Measurements from ENCODE around the gene NUP214.
A peak's percentile ranks its signal among the peaks of the same experiment; 100 is the strongest.
"Not testable (repeated sequence)": the region's sequence is repeated elsewhere in the genome, so short reads cannot be mapped to it uniquely, and the experiment has no call there.

Gene NUP214

DNA sequence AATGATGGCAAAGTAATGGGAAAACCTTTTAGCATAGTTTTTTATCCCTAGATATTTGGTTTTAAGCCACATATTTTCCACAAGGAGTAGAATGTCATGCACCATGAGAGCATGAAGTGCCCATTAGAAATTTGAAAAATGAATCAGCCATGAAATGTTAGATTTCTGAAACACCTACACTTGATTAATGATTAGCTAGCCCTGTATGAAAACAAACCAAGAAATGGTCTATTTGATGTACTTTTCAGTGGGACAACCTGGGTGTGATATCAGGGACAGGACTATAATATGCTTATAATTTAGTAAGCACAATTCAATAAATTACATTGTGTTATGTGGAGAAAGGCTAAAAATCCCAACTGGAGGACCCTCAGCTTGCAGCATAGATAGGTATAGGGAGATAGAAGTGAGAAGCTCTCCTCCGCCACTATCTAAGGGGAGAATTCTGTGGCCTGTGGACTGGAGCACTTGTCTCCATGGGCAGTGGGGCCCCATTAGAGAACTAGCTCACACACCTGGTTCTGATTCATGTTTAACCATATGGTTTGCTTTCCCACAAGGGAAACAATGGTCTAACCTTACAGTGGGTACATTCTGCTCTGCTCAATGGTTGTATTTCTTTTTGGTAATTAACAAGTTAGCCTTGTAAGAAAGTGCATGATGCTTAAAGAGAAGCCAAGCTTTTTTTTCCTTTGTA is 35.2 kb downstream of the NUP214 start:
- no peak for DNase-seq (ENCODE audit: low read depth, low spot score)

DNA sequence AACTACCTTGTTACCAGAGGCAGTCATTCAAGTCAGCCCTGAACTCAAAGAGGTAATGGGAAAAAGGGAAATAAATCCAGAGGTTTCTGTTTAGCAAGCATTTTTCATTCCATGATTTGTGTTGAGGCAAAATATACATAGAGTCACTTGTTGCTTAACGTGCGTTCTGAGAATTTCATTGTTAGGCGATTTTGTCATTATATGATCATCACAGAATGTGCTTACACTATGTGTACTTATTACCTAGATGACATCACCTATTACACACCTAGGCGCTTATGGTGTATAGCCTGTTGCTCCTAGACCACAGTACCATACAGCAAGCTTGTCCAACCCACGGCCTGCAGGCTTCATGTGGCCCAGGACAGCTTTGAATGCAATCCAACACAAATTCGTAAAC is 36.2 kb downstream of the NUP214 start:
- no peak for DNase-seq (ENCODE audit: low read depth, low spot score)

DNA sequence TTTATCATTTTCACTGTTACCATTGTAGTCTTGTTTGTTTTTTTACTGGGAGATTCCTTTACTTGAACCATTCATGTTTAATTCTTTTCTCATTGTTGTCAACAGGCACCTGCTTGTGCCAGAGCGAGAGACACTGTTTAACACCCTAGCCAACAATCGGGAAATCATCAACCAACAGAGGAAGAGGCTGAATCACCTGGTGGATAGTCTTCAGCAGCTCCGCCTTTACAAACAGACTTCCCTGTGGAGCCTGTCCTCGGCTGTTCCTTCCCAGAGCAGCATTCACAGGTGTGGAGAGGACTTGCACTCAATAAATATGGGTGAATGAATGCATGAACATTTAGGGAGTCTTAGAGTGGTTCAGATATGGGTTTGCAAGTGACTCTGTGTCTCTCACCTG is 37.5 kb downstream of the NUP214 start:
- no peak for DNase-seq (ENCODE audit: low read depth, low spot score)

DNA sequence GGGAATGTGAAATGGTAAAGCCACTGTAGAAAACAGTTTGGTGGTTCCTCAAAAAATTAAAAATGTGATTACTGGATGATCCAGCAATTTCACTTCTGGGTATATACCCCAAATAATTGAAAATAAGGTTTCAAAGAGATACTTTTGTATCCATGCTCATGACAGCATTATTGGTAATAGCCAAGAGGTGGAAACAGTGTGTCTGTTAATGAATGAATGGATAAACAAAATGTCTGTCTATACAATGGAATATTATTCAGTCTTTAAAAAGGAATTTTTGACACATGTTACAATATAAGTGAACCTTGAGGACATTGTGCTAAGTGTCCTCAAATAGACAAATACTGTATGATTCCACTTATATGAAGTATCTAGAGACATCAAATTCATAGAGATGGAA is 40.1 kb downstream of the NUP214 start:
- no peak for DNase-seq (ENCODE audit: low read depth, low spot score)

DNA sequence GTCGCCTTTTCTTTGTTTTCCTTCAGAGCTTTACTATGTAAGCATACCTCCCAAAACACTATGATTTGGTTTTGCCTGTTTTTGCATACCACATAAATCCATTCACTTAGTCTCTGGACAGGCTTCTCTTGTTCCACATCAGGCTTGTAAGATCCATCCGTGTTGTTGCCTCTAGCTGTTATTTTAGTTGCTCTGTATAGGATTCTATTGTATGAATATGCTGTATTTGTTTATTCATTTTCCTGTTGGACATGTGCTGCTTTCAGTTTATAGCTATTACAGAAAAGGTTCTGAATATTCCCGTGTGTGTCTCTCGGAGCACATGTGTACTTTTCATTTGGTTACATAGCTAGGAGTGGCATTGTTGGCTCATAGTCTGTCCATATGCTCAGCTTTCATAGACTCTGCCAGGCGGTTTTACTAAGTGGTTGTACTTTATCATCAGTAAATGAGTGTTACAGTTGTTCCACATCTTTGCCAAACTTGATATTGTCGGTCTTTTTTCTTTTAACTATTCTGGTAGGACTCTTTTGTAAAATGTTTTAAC is 41.8 kb downstream of the NUP214 start:
- no peak for DNase-seq (ENCODE audit: low read depth, low spot score)

DNA sequence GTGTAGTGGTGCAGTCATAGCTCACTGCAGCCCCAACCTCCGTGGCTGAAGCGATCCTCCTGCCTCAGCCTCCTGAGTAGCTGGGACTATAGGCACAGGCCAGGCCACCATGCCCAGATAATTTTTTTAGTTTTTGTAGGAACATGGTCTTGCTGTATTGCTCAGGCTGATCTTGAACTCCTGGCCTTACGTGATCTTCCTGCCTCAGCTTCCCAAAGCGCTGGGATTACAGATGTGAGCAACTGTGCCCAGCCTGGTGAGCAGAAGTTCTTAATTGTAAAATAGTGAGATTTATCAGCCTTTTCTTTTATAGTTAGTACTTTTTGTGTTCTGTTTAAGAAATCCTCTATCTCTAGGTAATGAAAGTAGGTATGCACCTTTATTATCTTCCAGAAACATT is 42.5 kb downstream of the NUP214 start:
- no peak for DNase-seq (ENCODE audit: low read depth, low spot score)

DNA sequence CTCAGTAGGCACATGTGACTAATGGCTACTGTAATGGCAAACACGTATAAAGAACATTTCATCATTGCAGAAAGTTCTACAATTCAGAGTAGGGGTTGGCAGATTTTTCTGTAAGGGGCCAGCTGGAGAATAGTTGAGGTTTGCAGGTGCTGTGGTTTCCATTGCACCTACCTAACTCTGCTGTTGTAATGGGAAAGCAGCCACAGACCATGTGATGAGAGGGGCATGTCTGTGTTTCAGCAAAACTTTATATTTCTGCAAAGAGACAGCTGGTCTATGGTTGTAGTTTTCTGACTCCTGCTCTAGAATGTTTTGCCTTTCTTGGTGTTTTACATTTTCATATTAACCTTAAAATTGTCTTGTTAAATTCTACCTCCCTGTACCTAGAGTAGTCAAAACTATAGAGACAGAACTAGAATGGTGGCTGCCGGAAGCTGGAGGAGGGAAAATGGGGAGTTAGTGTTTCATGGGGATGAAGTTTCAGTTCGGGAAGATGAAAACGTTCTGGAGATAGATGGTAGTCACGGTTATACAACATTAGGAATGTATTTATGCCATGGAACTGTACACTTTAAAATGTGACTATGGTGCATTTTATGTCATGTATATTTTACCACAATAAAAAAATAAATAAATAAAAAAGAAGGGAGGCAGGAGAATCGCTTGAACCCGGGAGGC is 44.3 kb downstream of the NUP214 start:
- no peak for DNase-seq (ENCODE audit: low read depth, low spot score)

DNA sequence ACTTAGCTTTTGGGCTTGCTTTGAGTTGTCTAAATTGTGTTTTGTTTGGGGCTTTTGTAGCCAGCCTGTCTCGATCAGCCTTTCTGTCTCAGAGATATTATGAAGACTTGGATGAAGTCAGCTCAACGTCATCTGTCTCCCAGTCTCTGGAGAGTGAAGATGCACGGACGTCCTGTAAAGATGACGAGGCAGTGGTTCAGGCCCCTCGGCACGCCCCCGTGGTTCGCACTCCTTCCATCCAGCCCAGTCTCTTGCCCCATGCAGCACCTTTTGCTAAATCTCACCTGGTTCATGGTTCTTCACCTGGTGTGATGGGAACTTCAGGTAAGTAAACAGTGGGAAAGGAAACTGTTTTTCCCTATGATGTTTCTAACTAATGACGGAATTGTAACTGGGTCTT is 48.6 kb downstream of the NUP214 start:
- DNase-seq (ENCODE audit: low read depth, low spot score) = no peak

DNA sequence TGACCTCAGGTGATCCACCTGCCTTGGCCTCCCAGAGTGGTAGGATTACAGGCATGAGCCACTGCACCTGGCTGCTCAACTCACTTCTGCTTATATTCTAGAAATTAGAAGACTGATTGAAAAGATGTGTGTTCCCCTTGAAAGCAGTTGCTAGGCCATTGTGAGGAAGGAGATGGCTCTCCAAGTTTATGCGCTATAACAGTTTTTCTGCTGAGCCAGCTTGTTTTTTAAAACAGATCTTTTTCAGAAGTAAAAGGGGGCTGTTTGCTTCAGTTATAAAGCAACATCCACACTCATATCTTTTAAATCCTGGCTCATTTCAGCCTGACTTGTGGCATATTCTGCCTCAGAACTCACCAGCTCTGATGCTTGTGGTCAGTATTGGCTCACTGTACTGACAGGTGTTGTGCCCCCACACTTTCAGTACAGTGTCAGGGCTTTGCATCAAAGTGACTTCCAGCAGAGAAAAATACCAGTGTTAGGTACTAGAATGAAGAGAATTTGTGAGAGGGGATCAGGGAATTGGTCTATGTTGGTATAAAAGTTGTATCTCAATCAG is 49.4 kb downstream of the NUP214 start:
- DNase-seq (ENCODE audit: low read depth, low spot score) = no peak

DNA sequence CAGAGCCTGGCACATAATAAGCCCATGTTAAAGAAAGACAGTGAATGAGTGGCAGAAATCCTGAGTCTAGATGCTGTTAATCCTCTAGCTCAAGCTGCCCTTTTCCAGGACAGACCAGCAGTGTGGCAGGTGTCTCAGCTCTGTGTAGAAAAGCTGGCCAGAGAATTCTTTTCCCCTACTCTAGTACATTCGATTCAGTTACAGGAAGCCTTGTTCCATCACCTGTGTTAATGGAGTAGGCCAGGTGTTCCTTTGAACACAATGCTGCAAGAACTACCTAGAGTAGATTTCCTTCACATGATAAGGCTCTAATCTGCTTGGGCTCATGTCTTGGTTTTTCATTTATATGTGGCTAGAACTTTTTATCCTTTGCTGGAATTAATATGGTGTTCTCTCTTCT is 52.5 kb downstream of the NUP214 start:
- no peak for DNase-seq (ENCODE audit: low read depth, low spot score)

DNA sequence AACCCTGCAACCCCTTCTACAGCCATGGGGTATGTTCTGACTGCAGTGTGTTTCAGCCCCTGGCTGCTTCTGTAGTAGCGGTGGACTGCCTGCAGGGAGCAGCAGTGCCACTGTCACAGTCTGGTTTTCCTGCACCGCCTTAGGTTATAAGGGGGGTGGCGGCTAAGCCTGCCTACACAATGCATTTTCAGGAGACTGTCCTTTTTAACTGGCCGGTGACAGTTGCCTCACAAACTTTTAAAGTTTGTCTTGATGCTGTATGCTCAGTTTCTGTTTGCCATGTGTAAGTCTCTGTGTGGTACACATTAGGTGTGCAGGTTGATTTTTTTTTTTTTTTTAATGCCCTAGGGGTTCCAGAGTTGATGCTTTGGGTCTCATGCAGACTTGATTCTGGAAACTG is 53.0 kb downstream of the NUP214 start:
- DNase-seq (ENCODE audit: low read depth, low spot score) = peak; percentile 88

DNA sequence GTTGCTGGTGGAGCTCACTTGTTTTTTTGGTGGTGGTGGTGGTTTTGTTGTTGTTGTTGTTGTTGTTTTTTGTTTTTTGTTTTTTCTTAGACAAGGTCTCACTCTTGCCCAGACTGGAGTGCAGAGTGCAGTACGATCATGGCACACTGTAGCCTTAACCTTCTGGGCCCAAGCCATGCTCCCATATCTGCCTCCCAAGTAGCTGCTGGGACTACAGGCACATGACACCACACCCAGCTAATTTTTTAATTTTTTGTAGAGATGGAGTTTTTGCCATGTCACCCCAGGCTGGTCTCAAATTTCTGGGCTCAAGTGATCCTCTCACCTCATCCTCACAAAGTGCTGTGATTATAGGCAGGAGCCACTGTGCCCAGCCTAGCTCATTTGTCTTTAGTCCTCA is 53.5 kb downstream of the NUP214 start:
- no peak for DNase-seq (ENCODE audit: low read depth, low spot score)

DNA sequence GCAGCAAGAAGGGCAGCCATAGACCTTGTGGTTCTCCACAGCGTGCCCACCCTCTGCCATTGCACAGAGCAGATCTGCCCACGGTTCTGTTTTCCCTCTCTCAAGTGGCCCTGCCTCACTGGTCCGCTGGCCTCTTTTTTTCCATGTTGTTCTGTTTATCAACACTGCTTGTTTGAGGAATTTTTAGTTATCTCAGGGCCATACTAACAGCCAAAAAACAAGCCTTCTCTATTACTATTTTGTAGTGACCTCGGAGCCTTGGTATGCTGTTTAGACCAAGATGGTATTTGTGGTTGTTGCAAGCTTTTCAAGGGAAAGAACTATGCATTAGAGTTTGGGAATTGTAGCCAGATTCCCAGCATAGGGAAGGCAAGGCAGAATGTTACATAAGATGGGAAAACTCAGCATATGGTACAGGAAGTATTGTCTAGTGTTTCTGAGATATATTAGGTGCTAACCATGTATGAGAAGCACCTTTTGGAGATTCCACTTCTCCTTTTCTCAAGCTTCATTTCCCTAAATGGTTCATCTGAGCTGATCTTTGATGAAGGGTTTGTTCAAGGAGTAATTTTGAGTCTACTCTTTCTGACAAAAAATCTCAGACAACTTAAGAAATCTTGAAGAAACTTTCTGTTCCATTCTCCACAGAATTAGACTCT is 54.3 kb downstream of the NUP214 start:
- DNase-seq (ENCODE audit: low read depth, low spot score) = peak; percentile 15

DNA sequence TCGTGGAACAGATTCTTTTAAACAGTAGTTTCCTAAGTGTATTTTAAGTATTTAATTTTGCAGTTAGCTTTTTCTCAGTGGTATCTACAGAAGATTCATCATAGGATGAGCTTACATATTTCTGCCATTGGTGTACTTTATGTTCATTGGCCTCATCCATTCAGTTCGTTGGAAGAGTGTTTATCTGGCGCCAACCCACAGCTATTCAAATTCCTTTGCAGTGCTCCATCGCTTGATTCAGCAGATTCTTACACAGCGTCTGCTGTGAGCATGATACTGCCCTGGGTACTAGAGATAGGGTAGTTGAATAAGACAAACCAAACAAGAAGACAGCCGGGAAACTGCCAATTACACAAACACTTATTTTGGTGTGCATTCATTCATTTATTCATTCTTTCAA is 55.1 kb downstream of the NUP214 start:
- no peak for DNase-seq (ENCODE audit: low read depth, low spot score)

DNA sequence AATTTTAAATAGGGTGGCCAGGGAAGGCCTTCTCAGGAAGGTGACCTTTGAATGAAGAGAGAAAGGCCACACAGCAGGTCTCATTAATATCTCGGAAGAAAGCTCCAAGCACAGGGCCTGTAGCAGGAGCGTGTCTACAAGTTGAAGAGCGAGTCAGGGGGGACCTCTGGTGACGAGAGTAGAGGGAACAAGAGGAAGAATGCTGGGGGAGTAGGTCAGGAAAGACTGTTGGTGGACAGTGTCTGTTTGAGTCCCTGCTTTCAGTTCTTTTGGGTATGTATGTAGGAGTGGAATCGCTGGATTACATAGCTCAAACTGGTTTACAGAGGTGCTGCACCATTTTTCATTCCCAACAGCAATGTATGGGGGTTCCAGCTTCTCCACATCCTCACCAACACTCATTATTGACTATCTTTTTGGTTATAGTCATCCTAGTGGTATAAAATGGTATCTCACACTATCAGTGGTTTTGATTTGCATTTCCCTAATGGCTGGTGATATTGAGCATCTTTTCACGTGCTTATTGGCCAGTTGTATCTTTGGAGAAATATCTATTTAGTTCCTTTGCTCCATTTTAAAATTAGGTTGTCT is 55.8 kb downstream of the NUP214 start:
- no peak for DNase-seq (ENCODE audit: low read depth, low spot score)

DNA sequence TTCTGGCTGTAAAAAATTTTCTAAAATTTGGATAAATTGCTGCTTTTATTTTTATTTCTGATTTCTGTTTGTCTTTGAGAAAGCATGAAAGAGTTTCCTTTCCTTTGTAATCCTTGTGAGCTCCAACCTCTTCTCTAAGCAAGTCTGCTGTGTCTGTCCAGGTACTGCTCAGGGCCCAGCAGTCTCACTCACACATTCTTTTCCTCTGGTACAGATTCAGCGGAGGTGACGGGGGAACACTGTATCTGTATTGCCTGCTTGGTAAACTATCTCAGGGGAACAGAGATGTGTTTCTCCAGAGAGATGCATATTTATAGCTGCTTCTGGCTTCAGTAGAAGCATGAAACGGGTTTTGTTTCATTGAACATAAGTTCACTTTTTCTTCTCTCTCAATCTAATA is 60.5 kb downstream of the NUP214 start:
- no peak for DNase-seq (ENCODE audit: low read depth, low spot score)

DNA sequence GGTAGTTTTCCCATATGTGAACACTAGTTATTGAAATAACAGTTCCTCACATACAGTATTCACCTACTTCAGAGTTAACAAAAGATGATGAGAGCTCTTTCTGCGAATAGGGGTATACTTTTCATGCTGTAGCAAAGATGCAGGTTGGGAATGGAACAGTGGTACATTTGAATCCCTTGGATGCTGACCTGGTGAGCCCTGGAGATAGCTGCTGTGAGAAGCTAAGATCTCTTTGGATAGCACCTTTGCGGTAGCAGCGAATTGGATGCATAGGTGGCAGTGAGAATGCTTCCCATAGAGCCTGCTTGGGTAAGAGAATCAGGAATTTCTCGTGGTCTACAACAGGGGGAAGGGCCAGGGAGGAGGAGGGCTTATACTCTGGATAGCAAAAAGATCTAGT is 61.2 kb downstream of the NUP214 start:
- DNase-seq (ENCODE audit: low read depth, low spot score) = no peak

DNA sequence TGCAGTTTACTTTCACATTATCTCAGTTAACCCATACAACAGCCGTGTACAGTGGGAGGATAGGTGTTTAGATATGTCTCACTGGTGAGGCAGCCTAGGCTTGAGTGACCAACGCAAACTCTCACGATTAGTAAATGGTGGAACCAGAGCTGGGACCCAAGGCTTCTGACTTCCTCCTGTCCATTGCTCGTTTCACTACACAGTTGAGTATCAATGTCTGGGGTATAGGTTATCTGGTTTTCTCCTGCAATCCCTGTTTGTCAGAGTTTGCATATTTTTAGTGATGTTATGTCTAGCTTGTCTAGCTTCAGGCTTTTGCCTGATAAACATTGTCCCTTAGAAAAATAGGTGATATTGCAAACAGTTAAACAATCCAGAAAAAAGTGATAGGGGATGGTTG is 62.6 kb downstream of the NUP214 start:
- no peak for DNase-seq (ENCODE audit: low read depth, low spot score)

DNA sequence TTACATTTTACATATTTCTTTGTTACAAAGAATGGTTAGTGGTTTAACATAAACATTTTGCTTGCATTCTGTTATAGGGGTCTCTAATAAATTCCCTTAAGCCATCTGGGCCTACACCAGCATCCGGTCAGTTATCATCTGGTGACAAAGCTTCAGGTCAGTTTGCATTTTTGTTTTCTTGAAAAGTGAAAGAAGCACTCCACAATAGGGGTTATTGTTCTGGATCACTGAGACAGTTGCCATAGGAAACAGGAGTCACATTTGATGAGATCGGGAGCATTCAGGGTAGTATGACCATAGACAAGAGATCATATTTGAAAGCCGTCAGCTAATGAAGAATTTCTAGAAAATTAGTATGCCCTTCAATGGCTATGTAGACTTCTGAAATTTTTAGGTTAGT is 63.6 kb downstream of the NUP214 start:
- DNase-seq (ENCODE audit: low read depth, low spot score) = no peak

DNA sequence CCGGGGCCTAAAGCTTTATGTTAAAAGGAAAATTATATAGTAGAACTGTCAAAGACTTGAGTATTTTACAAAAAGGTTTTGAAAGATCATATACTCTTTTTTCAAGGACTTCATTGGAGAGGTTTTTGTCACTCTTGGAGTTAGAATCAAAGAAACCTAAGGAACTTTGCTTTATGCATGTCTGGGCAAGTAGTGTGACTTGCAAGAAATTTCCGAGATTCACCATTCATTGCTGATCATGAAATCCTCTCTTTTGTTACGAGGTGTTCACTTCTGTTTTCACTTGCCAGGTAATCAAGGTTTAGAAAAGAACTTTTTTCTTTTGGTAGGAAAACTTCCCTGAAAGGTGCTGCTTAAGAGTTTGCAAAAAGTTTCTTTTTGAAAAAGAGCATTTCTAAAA is 64.8 kb downstream of the NUP214 start:
- DNase-seq (ENCODE audit: low read depth, low spot score) = no peak

DNA sequence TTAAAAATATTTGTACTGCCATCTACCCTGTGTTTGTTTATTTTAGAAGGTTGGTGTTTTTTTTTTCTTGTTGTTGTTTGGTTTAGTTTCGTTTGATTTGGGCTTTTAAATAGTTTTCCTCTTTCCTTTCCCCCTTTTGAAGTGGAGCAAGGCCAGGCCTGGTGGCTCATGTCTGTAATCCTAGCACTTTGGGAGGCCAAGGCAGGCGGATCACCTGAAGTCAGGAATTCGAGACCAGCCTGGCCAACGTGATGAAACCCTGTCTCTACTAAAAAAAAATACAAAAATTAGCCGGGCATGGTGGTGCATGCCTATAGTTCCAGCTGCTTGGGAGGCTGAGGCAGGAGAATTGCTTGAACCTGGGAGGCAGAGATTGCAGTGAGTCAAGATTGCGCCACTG is 65.6 kb downstream of the NUP214 start:
- not testable (repeated sequence) for DNase-seq (ENCODE audit: low read depth, low spot score)

DNA sequence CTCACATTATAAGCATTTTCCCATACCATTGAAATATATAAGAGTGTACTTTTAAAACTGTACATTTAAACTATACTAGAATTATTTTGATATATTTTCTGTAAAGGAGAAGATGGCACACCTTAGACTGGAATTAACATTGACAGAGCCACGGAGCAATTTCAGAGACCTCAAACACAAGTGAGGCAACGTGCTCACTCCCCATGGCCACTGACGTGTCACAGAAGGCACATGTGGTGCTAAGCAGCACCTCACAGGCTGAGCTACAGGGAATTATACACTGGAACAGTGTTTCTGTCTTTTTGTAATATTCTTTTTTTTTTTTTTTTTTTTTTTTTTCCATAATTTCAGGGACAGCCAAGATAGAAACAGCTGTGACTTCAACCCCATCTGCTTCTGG is 66.5 kb downstream of the NUP214 start:
- no peak for DNase-seq (ENCODE audit: low read depth, low spot score)

Data from ELF-1 (cell line).